Measurements from ENCODE around the gene HDAC5. TPM values are rescaled to one million over a fixed set of nuclear protein-coding genes. Genes with fewer than 3 reads are reported as not detected.

The HDAC5 gene
- total RNA-seq, 2 donors from 2014 or later = 25.4 to 45.7 TPM

GRCh38 chr17:44086364-44087311, 36.8 kb downstream of the HDAC5 start:
- Histone ChIP-seq H3K27ac (no peak overlapping the region), H3K9me3 (no peaks in the 10 kb centered on the region), H3K27me3 (no peaks in the 10 kb centered on the region), H3K36me3 (replicated peaks in 1 of 2; ENCODE audit: insufficient read depth in 1 of 2, low read depth in 2 of 2) (peaks cover 5 to 22% of the 10 kb centered on the region in 2 donors), H3K4me1 (no peaks in the 10 kb centered on the region), H3K4me3 (no peak overlapping the region)
- WGBS, 2 donors = 69 to 74% methylated on average over 12 to 21 of the region's 23 CpGs
- TF ChIP-seq POLR2A (IDR thresholded peaks at IDR 0.05) (no peak), CTCF (IDR thresholded peaks at IDR 0.05) (no peak)
- intact Hi-C loops (cut with DNase I) = no loop called here
- ATAC-seq (peak; percentile 43), DNase-seq (peak in 2 of 4 donors; percentile 28 to 46)

GRCh38 chr17:44085908-44086307, 37.5 kb downstream of the HDAC5 start:
- intact Hi-C loops (cut with DNase I) = no loop called here
- WGBS, 2 donors = 76 to 82% methylated on average over 5 of the region's 5 CpGs
- Histone ChIP-seq H3K4me1 (no peaks in the 10 kb centered on the region), H3K27me3 (no peaks in the 10 kb centered on the region), H3K9me3 (no peaks in the 10 kb centered on the region), H3K36me3 (replicated peaks in 1 of 2; ENCODE audit: insufficient read depth in 1 of 2, low read depth in 2 of 2) (peaks cover 2 to 16% of the 10 kb centered on the region in 2 donors), H3K4me3 (no peak overlapping the region), H3K27ac (no peak overlapping the region)
- TF ChIP-seq POLR2A (IDR thresholded peaks at IDR 0.05) = no peak
- no peak for TF ChIP-seq CTCF (IDR thresholded peaks at IDR 0.05)
- ATAC-seq = no peak
- DNase-seq = no peak

DNA sequence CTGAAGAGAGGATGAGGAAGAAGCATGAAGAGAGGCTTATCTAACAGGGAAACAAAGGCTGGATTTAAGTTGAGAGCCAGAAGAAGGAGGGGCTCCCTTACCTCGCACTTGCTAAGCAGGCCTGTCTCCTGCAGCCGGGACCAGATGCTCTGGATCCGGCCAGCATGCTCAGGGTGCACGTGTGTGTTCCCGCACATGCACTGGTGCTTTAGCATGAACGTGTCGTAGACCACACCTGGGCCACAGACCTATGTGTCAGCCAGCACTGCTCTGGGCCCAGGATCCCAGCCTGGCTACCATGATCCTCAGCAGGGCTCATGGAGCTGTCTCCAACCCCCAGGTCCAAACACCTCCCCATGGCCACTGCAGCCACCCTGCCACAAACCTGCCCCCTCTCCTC, 38.5 kb downstream of the HDAC5 start:
- Histone ChIP-seq H3K36me3 (replicated peaks in 1 of 2; ENCODE audit: insufficient read depth in 1 of 2, low read depth in 2 of 2) (peaks cover 0 to 15% of the 10 kb centered on the region in 2 donors), H3K4me3 (no peak overlapping the region), H3K27me3 (no peaks in the 10 kb centered on the region), H3K27ac (no peak overlapping the region), H3K9me3 (no peaks in the 10 kb centered on the region), H3K4me1 (no peaks in the 10 kb centered on the region)
- ATAC-seq = no peak
- intact Hi-C loops (cut with DNase I) = no loop called here
- no peak for DNase-seq
- WGBS, 2 donors = 90 to 97% methylated on average over 7 of the region's 7 CpGs
- TF ChIP-seq POLR2A (IDR thresholded peaks at IDR 0.05) (no peak), CTCF (IDR thresholded peaks at IDR 0.05) (no peak)

DNA sequence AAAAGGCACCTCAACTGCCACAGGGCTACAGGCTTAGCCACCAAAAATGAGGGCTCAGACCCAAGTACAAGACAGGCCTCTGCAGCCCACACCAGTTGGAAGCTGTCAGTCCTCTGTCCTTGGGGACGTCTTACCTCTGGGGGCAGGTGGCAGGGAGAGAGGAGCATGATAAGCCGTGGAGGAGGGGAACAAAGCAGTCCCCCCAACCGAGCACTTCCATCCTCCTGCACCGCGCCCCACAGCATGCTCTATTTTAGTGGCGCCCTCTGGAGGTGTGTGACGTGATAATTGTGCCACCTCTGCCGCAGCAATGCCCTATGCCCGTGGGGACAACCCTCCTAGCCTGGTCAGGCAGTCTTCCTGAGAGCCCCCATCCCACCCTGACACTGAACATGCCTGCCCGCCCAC, 39.3 kb downstream of the HDAC5 start:
- WGBS, 2 donors = 67 to 77% methylated on average over 5 to 10 of the region's 10 CpGs
- Histone ChIP-seq H3K4me3 (no peak overlapping the region), H3K36me3 (replicated peaks in 1 of 2; ENCODE audit: insufficient read depth in 1 of 2, low read depth in 2 of 2) (peaks cover 0 to 14% of the 10 kb centered on the region in 2 donors), H3K4me1 (no peaks in the 10 kb centered on the region), H3K27ac (no peak overlapping the region), H3K27me3 (no peaks in the 10 kb centered on the region), H3K9me3 (no peaks in the 10 kb centered on the region)
- ATAC-seq (no peak), DNase-seq (peak in 1 of 4 donors; percentile 31)
- TF ChIP-seq POLR2A (IDR thresholded peaks at IDR 0.05) (no peak), CTCF (IDR thresholded peaks at IDR 0.05) (peak in 3 of 7 experiments; percentile 13 to 18 (median 14))
- intact Hi-C loops (cut with DNase I) = no loop called here

Measured in body of pancreas (tissue), 4 donors.